HG03342 (cell line): ENCODE results near the gene PDE4DIP.
"Not testable (repeated sequence)": the region's sequence is repeated elsewhere in the genome, so short reads cannot be mapped to it uniquely, and the experiment has no call there.

ENCODE experiments used
- ATAC-seq: cut with Tn5 transposase; IDR thresholded peaks from one replicate; pipeline ENCODE4 v1.9.1; 2021; ENCODE audit warnings: mild to moderate bottlenecking, moderate library complexity; ENCODE audit not compliant: unreplicated experiment

The PDE4DIP gene

GRCh38 chr1:148844220-148844619, at the start of gene PDE4DIP:
Gene PDE4DIP (plus strand): TSS chr1:148844428. CDS start chr1:148844775, 347 bp downstream.
- not testable (repeated sequence) for ATAC-seq

- not testable (repeated sequence) for ATAC-seq
Measured at GRCh38 chr1:148808268-148808928, 35.8 kb upstream of the PDE4DIP start.

GRCh38 chr1:148808929-148809283, 35.3 kb upstream of the PDE4DIP start:
- ATAC-seq, result not testable (repeated sequence)

DNA sequence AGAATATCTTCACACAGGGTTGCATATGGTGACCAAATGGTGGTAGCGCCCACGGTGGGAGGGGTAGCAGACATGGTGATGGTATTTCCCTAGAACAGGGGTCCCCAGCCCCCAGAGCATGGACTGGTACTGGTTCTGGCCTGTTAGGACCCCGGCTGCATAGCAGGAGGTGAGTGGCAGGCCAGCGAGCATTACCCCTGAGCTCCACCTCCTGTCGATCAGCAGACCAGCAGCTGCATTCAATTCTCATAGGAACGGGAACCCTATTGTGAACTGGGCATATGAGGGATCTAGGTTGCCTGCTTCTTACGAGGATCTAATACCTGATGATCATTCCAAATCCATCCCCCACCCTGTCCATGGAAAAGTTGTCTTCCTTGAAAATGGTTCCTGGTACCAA, 22.0 kb upstream of the PDE4DIP start:
- ATAC-seq, result not testable (repeated sequence)

- ATAC-seq, result not testable (repeated sequence)
Measured at GRCh38 chr1:148823822-148824221, 20.4 kb upstream of the PDE4DIP start.

DNA sequence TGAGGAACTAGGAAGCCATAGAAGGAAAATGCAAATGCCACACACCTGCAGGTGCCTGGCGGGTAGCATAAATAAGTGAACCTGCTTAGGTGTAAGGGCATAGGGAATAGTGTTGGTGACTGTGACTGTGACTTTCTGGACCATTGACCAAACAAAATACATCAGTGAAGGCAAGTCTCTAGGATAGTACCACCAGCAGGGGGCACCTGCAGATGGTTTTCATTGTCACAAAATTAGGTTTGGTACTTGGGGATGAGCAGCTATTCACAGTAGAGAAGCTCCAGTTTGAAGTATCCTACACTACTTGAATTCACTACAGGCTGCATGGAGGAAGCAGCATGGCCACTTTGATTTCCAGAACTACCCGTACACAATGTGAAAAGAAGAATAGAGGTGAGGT, 19.2 kb upstream of the PDE4DIP start:
- ATAC-seq, result not testable (repeated sequence)

DNA sequence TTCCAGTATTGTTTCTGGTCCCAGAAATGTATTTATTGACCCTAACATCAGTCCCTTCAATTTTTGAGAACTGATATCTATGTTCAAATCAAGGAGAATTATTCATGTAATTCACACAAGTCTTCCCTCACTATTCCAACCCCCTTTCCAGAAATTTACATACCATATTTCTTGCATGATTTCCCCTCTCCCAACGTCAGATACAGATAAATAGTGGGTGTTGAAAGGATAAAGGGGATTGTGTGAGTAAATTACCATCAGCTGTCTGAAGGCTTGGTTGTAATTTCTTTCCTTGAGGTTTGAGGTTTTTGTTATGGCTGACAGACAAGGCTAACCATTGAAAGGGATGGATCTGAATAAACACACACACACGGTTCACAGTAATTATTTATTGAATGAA, 15.7 kb upstream of the PDE4DIP start:
- ATAC-seq, result not testable (repeated sequence)

- ATAC-seq, result not testable (repeated sequence)
Measured at GRCh38 chr1:148828962-148829361, 15.3 kb upstream of the PDE4DIP start.

GRCh38 chr1:148829365-148829764, 14.9 kb upstream of the PDE4DIP start:
- not testable (repeated sequence) for ATAC-seq

GRCh38 chr1:148841262-148841661, 3.0 kb upstream of the PDE4DIP start:
- ATAC-seq, result not testable (repeated sequence)

DNA sequence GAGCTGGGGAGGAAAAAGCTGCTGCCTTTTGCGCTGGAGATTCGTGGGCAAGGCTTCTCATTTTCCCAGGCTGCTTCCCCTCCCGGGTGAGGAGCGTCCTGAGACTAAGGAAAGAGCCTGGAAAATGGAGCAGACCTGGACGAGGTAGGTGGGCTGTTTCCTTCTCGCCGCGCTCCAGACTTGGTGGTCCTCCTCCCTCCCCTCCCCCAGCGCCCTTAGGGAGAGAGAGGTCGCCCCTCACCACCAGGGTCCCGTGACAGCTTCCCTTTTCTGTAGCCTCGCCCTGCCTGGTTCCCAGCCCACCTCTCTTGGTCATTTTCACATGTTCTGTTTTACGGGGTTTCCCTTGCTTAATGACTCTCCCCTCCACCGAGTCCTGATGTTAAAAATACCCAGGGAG, 423 bp downstream of the PDE4DIP start:
- not testable (repeated sequence) for ATAC-seq

- not testable (repeated sequence) for ATAC-seq
Measured at GRCh38 chr1:148845068-148845467, 840 bp downstream of the PDE4DIP start.

DNA sequence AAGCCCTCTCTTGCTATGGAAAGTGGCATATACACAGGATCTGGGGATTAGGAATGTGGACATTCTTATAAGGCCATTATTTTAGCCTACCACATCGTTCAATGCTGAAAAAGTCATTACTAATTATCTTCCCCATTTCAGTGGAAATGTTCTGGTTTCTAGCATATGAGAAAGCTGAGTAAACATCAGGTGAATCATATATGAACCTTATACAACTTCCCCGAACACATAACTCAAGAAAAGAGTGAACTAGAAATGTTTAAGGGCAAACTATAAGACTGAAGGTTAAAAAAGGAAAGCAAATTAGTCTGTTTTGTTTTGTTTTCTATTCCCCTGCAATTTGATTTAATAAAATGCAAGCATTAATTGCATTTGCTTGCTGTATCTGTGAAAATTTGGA, 6.1 kb downstream of the PDE4DIP start:
- ATAC-seq, result not testable (repeated sequence)

DNA sequence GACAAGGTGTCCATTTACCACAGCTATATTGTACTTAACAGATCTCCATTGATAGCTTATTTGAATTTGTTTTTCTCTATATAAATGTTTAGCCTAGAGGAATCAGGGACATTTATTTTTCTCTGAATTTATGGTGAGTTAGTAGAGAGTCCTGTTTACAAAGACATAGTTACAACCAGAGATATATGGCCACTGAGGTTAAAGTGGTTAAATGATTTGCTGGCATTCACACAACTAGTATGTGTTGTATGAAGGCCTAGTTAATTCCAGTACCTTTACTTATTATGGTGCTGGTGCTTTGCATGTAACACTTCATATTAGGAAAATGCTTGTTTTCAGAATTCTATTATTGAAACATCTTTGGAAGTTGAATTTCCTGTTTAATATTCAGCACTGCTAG, 6.6 kb downstream of the PDE4DIP start:
- not testable (repeated sequence) for ATAC-seq

- ATAC-seq, result not testable (repeated sequence)
Measured at GRCh38 chr1:148851684-148852083, 7.5 kb downstream of the PDE4DIP start.

GRCh38 chr1:148853363-148853762, 9.1 kb downstream of the PDE4DIP start:
- ATAC-seq, result not testable (repeated sequence)

DNA sequence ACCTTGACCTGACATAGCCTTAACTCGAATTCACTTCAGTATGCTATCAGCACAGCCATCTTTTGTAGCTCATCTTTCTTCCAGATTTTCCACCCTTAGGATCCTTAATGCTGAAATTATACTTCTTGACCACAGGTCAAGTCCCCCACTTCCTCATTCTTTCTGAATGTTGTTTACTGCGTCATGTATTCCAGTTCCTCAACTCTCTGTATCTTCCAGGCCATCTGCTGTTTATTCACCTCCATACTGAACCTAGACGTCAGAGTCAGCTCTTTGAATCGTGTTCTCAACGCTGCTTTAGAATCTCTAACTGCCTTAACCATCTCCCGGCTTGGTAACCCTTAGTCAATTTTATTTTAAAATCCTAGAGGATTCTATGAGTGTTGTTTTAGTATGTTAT, 9.8 kb downstream of the PDE4DIP start:
- not testable (repeated sequence) for ATAC-seq

- ATAC-seq, result not testable (repeated sequence)
Measured at GRCh38 chr1:148855367-148855766, 11.1 kb downstream of the PDE4DIP start.

DNA sequence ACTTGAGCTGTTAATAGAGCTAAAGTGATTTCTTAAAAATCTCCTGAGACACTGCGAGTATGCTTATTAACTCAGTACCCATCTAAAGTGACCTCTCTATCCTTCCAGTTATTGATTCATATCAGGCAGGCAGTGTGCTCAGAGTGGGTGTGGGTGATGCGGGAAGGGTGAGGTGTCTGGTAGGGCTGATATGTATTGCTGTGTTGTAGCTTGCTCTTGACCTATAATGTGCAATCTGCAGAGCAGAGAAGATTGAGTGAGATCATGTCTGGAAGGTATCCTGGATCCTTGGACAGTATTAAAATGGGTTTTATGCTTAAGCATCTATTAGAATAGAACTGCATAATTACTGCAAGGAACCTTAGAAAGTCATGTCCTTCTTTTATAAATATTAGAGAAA, 15.8 kb downstream of the PDE4DIP start:
- not testable (repeated sequence) for ATAC-seq

DNA sequence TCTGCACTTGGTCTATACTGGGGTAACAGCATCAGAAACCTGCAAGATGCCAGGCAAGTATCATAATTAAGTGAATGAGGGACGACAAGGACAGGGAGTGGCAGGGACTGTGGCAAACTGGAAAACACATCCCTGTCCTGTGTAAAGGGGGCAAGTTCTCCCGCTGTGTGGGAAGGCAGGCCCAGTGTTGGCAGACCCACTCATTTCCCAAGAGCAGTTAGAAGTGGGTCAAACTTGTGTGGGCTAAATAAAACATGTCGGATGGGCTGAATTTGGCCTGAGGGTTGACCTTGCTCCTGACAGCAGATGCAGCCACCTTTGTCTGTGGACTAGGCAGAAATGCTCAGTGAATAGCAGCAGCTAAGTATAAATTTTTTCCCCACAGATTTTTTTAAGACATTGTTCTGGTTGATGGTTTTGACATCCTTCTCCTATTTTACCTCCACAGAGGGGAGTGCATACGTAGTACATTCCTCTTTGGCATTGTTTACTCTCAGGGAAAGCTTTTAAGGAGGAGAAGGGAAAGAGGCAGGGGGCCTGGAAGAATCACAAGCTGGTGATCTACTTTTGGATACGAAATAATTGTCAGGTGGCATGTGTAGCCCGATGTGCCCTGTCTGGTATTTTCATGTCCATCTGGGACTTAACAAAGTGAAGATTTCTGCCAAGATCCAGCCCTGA, 16.5 kb downstream of the PDE4DIP start:
- ATAC-seq, result not testable (repeated sequence)

DNA sequence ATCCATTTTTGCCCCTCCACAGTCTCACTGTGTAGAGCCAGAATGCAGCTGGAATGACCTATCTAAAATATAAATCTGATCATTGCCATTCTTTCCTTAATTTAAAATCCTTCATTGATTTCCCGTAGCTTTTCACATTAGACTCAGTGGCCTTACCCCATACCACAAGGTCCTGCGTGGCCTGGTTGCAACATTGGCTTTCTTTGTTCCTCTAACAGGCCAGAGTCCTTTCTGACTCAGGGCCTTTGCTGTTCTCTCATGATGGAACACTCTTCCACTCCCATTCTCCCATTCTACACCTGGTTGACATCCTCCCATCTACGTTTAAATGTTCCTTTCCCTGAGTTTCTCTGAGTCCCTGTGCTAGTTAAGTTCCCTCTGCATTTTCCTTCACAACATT, 18.4 kb downstream of the PDE4DIP start:
- not testable (repeated sequence) for ATAC-seq

- ATAC-seq, result not testable (repeated sequence)
Measured at GRCh38 chr1:148868924-148869633, 24.9 kb downstream of the PDE4DIP start.
